ENCODE measurements around the gene KMT2B.

- TF ChIP-seq ZSCAN30 (tag by site-specific recombination; IDR thresholded peaks at IDR 0.05) (no peak), ZBTB48 (tag by site-specific recombination; IDR thresholded peaks at IDR 0.05) (no peak)
Observed at GRCh38 chr19:35756377-35757230, 38.8 kb downstream of the KMT2B start, which contains the start of gene HSPB6.
